ENCODE results near the gene TMEM178A.

TMEM178A gene

DNA sequence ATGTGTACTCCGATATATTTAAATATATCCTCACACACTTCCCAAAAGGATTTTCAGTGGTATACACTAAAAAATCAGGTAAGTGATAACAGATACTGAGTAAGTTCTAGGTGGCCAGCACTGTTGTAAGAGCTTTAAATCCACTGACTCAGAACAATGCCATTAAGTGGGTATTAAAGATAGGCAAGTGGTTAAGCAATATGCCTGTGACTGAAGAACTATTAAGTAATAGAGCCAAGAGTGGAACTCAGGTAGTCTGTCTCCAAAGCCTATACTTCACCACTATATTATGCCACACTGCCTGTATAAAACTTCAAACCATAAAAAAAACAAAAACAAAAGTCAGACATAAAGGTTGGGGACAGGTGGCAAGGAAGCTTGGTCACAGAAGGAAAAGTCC lies 76.2 kb downstream of the TMEM178A start:
- no peak overlapping the region for H3K9ac ChIP-seq
- no peaks in the 10 kb centered on the region for H3K27me3 ChIP-seq (ENCODE audit: insufficient read depth, low read depth)
- no peaks in the 10 kb centered on the region for H4K20me1 ChIP-seq (ENCODE audit: insufficient read depth)
- H3K79me2 ChIP-seq (ENCODE audit: insufficient read depth, low read depth), result no peaks in the 10 kb centered on the region
- no peaks in the 10 kb centered on the region for H3K36me3 ChIP-seq (ENCODE audit: insufficient read depth)
- no peak overlapping the region for H3K4me3 ChIP-seq (IDR thresholded peaks at IDR 0.05; ENCODE audit: insufficient read depth, low read depth, low read length)
- no peak overlapping the region for H3K27ac ChIP-seq
- no peak overlapping the region for H2AFZ ChIP-seq (ENCODE audit: low read depth)
- H3K4me2 ChIP-seq, result no peak overlapping the region
- TF ChIP-seq, protein P1, sequence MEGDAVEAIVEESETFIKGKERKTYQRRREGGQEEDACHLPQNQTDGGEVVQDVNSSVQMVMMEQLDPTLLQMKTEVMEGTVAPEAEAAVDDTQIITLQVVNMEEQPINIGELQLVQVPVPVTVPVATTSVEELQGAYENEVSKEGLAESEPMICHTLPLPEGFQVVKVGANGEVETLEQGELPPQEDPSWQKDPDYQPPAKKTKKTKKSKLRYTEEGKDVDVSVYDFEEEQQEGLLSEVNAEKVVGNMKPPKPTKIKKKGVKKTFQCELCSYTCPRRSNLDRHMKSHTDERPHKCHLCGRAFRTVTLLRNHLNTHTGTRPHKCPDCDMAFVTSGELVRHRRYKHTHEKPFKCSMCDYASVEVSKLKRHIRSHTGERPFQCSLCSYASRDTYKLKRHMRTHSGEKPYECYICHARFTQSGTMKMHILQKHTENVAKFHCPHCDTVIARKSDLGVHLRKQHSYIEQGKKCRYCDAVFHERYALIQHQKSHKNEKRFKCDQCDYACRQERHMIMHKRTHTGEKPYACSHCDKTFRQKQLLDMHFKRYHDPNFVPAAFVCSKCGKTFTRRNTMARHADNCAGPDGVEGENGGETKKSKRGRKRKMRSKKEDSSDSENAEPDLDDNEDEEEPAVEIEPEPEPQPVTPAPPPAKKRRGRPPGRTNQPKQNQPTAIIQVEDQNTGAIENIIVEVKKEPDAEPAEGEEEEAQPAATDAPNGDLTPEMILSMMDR (conservative IDR thresholded peaks at IDR 0.05; ENCODE audit: low read depth, low read length), result no peak
- no peaks in the 10 kb centered on the region for H3K4me1 ChIP-seq (ENCODE audit: low read depth, poor library complexity, severe bottlenecking)

DNA sequence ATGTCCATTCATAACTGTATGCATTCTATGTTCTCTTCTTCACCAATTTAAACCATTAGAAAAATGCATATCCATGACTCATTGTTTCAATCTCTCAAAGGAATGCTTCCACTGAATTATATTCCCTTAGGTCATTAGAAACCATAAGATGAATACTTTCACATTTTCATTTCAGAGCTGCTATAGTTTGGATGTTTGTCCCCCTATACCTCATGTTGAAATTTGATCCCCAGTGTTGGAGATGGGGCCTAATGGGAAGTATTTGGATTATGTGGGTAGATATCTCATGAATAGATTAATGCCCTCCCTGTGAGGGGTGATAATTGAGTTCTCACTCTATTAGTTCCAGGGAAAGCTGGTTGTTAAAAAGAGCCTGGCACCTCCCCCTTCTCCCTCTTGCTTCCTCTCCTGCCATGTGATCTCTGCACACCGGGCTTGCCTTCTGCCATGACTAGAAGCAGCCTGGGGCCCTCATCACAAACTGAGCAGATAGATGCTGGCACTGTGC lies 77.6 kb downstream of the TMEM178A start:
- H3K4me2 ChIP-seq, result no peak overlapping the region
- no peaks in the 10 kb centered on the region for H3K36me3 ChIP-seq (ENCODE audit: insufficient read depth)
- H3K27me3 ChIP-seq (ENCODE audit: insufficient read depth, low read depth), result no peaks in the 10 kb centered on the region
- H3K79me2 ChIP-seq (ENCODE audit: insufficient read depth, low read depth), result no peaks in the 10 kb centered on the region
- no peak overlapping the region for H3K9ac ChIP-seq
- H3K4me1 ChIP-seq (ENCODE audit: low read depth, poor library complexity, severe bottlenecking), result no peaks in the 10 kb centered on the region
- H2AFZ ChIP-seq (ENCODE audit: low read depth), result no peak overlapping the region
- TF ChIP-seq, protein P1 (conservative IDR thresholded peaks at IDR 0.05; ENCODE audit: low read depth, low read length), result no peak
- H4K20me1 ChIP-seq (ENCODE audit: insufficient read depth), result no peaks in the 10 kb centered on the region
- no peak overlapping the region for H3K4me3 ChIP-seq (IDR thresholded peaks at IDR 0.05; ENCODE audit: insufficient read depth, low read depth, low read length)
- no peak overlapping the region for H3K27ac ChIP-seq

DNA sequence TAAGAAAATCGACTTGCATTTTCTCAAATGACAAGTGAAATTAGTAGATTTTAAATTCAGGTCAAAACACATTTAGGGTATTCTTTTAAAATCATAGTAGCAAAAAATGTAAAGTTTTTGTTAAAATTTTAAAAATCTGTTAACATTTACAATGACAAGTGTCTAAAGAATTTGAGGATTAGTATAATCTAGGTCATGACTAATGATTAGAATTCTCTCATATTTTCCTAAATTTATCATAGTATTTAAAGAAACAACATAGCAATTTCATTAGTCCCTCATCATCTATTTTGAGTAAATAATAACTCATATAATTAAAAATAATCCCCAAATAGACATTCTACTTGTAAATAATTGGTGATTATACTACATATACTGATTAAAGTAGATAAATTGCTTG lies 89.7 kb downstream of the TMEM178A start:
- TF ChIP-seq, protein P1 (conservative IDR thresholded peaks at IDR 0.05; ENCODE audit: low read depth, low read length), result no peak

DNA sequence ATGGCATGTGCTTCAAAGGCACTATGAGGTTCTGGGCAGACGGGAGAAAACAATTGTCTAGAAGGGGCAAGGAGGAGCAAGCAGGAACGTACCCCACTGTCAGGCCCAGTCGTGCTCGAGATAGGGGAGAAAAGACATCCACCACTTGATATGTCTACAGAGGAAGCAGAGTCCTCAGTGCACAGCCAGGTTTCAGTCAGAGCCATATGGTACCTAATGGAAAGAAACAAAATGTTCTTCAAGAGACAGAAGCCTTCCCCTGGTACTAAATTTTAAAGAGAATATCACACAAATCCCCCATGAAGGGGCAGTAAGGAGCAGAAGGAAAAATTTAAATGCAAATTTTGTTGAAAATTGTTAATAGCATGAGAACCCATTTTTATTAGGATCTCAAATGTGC lies 91.4 kb downstream of the TMEM178A start:
- Histone ChIP-seq H2AFZ (ENCODE audit: low read depth) (no peak overlapping the region), H3K4me3 (IDR thresholded peaks at IDR 0.05; ENCODE audit: insufficient read depth, low read depth, low read length) (no peak overlapping the region), H3K36me3 (ENCODE audit: insufficient read depth) (peaks cover 4% of the 10 kb centered on the region; the same call in 1 of the 2 replicates), H3K27me3 (ENCODE audit: insufficient read depth, low read depth) (no peaks in the 10 kb centered on the region), H3K9ac (no peak overlapping the region), H4K20me1 (ENCODE audit: insufficient read depth) (no peaks in the 10 kb centered on the region), H3K27ac (no peak overlapping the region), H3K79me2 (ENCODE audit: insufficient read depth, low read depth) (no peaks in the 10 kb centered on the region; the same call in 1 of the 2 replicates), H3K4me1 (ENCODE audit: low read depth, poor library complexity, severe bottlenecking) (no peaks in the 10 kb centered on the region), H3K4me2 (no peak overlapping the region)
- TF ChIP-seq, protein P1 (conservative IDR thresholded peaks at IDR 0.05; ENCODE audit: low read depth, low read length), result no peak

More for the DNA sequence above, 89.7 kb downstream of the TMEM178A start:
- Histone ChIP-seq H3K9ac (no peak overlapping the region), H3K79me2 (ENCODE audit: insufficient read depth, low read depth) (no peaks in the 10 kb centered on the region; the same call in 1 of the 2 replicates), H3K27me3 (ENCODE audit: insufficient read depth, low read depth) (no peaks in the 10 kb centered on the region), H3K4me2 (no peak overlapping the region), H4K20me1 (ENCODE audit: insufficient read depth) (no peaks in the 10 kb centered on the region), H3K27ac (no peak overlapping the region), H3K36me3 (ENCODE audit: insufficient read depth) (peaks cover 15% of the 10 kb centered on the region; the same call in 1 of the 2 replicates), H2AFZ (ENCODE audit: low read depth) (no peak overlapping the region), H3K4me1 (ENCODE audit: low read depth, poor library complexity, severe bottlenecking) (no peaks in the 10 kb centered on the region), H3K4me3 (IDR thresholded peaks at IDR 0.05; ENCODE audit: insufficient read depth, low read depth, low read length) (no peak overlapping the region)
